Upper lobe of left lung (tissue), 6 donors: ENCODE results near the gene DPYSL3. TPM values are rescaled to one million over a fixed set of nuclear protein-coding genes. Genes with fewer than 3 reads are reported as not detected.

ENCODE experiments used
- ATAC-seq, 2 donors: fragments of 200-7000 bp; cut with Tn5 transposase; one replicate each; pipeline ENCODE4 v1.9.1; 2022; ENCODE audit warnings: mild to moderate bottlenecking in 2 of 2, moderate library complexity in 2 of 2; ENCODE audit not compliant: low FRiP score in 2 of 2
- DNase-seq, 2 donors: peaks; one replicate each; pipeline ENCODE4 v3.0.0-alpha.2; 2019 to 2020
- H3K27ac ChIP-seq, 4 donors: fragments of 200-600 bp; sonication (generic); one replicate each; pipeline ENCODE4 v1.5.1; 2016 to 2019
- H3K27me3 ChIP-seq, 4 donors: fragments of 200-600 bp; sonication (generic); one replicate each; pipeline ENCODE4 v1.5.1; 2017 to 2019
- H3K36me3 ChIP-seq, 4 donors: fragments of 200-600 bp; sonication (generic); one replicate each; pipeline ENCODE4 v1.5.1; 2016 to 2019
- H3K4me1 ChIP-seq, 4 donors: fragments of 200-600 bp; sonication (generic); one replicate each; pipeline ENCODE4 v1.5.1; 2018 to 2019
- H3K4me3 ChIP-seq, 4 donors: fragments of 200-600 bp; sonication (generic); one replicate each; pipeline ENCODE4 v1.5.1; 2017 to 2019; ENCODE audit warnings: mild to moderate bottlenecking in 2 of 4, moderate library complexity in 1 of 4
- H3K9me3 ChIP-seq, 4 donors: fragments of 200-600 bp; sonication (generic); one replicate each; pipeline ENCODE4 v1.5.1; 2018 to 2019
- EP300 ChIP-seq, 4 donors: sonication (generic); formaldehyde crosslinking; IDR thresholded peaks; one replicate each; pipeline ENCODE4 v1.5.1; 2017; ENCODE audit warnings: antibody characterized with exemption in 4 of 4, control low read depth in 2 of 4
- POLR2A ChIP-seq, 4 donors: fragments of 450-650 bp; IDR thresholded peaks; one replicate each; pipeline ENCODE4 v1.5.1; 2016 to 2017; ENCODE audit warnings: antibody characterized with exemption in 4 of 4, mild to moderate bottlenecking in 2 of 4
- POLR2AphosphoS5 ChIP-seq, 2 donors: sonication (generic); formaldehyde crosslinking; IDR thresholded peaks; one replicate each; pipeline ENCODE4 v1.5.1; 2017; ENCODE audit warnings: antibody characterized with exemption in 2 of 2
- WGBS, 2 donors: methylation state at CpG; one replicate each; pipeline ENCODE4 v1.1.5; 2017 to 2018; 5-methylcytosine and 5-hydroxymethylcytosine counted together
- total RNA-seq, 6 donors: library from RNA; depleted of rRNA in 4 of 6; stranded (reverse); fragments of >200 nt in 4 of 6; gene quantifications; one replicate each; pipeline versions ENCODE4 v1.1.0 to v1.2.1, GENCODE V29; 2016 to 2021
- TF ChIP-seq, protein P1 (sequence below), 6 experiments: fragments of 450-650 bp in 4 of 6; fragments of 200-600 bp in 2 of 6; sonication (generic) in 2 of 6; IDR thresholded peaks; one replicate each; pipeline ENCODE4 v1.5.1; 2016 to 2019; ENCODE audit warnings: antibody characterized with exemption in 6 of 6
- donor health status: DM: no; HTN: no; CAD: no; lungs with moderate emphysema.
- donor health status: DM: no; HTN: yes; CAD: no; lungs with severe emphysema.

Gene DPYSL3
- total RNA-seq, 6 donors from 2014 or later: 24.4 to 85.1 (median 40.6) TPM

DNA sequence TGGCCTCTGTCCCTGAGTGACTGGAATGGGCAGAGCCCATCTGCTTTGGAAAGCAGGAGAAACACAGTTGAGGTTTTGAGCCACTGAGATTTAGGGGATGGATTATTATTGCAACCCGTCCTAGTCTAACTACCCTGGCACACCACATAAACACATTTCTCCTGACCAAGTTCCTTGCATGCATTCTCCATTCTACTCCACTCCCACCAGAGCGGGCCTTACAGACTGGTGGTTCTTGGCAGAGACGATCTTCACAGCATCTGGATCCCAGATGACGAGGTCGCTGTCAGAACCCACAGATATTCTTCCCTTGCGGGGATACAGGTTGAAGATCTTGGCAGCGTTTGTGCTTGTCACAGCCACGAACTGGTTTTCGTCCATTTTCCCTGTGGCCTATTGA lies 111.0 kb downstream of the DPYSL3 start:
- no peak for DNase-seq
- WGBS, 2 donors: 94 to 96% methylated on average over 9 of the region's 9 CpGs

DNA sequence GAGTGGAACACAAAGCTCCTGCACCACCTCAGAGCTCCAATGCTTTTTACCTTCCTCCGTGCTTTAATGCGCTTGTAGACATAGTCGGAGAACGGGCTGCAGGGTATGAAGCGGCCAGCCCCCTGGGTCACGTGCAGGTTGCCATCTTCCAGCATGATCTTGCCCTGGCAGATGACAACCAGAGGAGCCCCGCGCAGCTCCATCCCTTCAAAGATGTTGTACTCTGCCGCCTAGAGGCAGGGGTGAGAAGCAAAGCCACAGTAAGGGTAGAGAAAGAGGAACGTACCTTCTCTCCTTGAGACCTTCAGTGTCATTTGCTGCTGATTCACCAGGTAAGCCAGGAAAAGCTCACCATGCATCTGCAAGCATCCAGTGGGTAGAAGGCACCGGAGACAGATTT lies 112.3 kb downstream of the DPYSL3 start:
- ATAC-seq: no peak
- Histone ChIP-seq H3K4me3 (no peak overlapping the region), H3K27me3 (no peaks in the 10 kb centered on the region), H3K9me3 (no peaks in the 10 kb centered on the region), H3K4me1 (no peaks in the 10 kb centered on the region), H3K36me3 (peaks cover 0 to 55% (median 13%) of the 10 kb centered on the region in 4 donors), H3K27ac (no peak overlapping the region)
- 88 to 99% methylated on average over 9 to 11 of the region's 11 CpGs for WGBS, 2 donors
- no peak for DNase-seq
- no peak for TF ChIP-seq POLR2AphosphoS5 (IDR thresholded peaks at IDR 0.05)

More for the DNA sequence above, 111.0 kb downstream of the DPYSL3 start:
- Histone ChIP-seq H3K27ac (no peak overlapping the region), H3K4me3 (no peak overlapping the region), H3K4me1 (peaks cover 0 to 7% (median 2%) of the 10 kb centered on the region in 4 donors), H3K9me3 (no peaks in the 10 kb centered on the region), H3K27me3 (no peaks in the 10 kb centered on the region), H3K36me3 (peaks cover 0 to 45% (median 13%) of the 10 kb centered on the region in 4 donors)
- no peak for TF ChIP-seq EP300 (IDR thresholded peaks at IDR 0.05)
- TF ChIP-seq, protein P1, sequence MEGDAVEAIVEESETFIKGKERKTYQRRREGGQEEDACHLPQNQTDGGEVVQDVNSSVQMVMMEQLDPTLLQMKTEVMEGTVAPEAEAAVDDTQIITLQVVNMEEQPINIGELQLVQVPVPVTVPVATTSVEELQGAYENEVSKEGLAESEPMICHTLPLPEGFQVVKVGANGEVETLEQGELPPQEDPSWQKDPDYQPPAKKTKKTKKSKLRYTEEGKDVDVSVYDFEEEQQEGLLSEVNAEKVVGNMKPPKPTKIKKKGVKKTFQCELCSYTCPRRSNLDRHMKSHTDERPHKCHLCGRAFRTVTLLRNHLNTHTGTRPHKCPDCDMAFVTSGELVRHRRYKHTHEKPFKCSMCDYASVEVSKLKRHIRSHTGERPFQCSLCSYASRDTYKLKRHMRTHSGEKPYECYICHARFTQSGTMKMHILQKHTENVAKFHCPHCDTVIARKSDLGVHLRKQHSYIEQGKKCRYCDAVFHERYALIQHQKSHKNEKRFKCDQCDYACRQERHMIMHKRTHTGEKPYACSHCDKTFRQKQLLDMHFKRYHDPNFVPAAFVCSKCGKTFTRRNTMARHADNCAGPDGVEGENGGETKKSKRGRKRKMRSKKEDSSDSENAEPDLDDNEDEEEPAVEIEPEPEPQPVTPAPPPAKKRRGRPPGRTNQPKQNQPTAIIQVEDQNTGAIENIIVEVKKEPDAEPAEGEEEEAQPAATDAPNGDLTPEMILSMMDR (IDR thresholded peaks at IDR 0.05): no peak
- TF ChIP-seq POLR2A (IDR thresholded peaks at IDR 0.05): no peak
- no peak for TF ChIP-seq POLR2AphosphoS5 (IDR thresholded peaks at IDR 0.05)
- no peak for ATAC-seq

DNA sequence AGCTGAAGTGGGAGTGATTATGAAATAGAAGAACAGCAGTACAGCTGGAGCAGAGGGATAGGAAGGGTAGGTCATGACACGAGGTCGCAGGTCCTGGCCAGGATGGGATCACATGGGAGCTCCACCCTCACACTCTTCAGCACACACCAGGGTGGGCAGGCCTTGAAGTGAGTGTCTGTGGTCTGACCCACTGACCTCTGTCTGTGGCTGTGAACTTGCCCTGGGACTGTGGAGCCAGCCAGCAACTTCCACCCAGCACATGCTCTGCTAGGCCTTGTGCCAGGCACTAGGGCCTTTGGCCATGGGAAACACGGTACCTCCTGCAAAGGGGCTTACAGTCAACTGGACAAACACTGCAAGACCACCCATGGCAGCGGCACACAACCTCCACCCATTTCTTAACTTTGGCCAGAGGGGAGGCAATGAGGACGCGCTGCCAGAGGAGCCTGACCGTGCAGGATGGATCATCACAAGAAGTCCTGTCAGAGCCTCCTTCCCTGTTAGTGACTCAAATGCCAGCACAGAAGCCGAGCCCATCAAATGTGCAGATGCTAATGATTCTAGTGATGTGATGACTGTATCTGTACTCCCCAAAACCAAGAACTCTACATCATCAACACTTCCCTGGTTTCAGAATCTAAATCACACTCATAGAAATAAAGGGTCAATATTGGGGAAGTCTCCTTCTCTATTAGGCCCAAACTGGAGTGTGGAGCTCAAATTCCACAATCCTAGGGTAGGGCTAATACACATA lies 113.6 kb downstream of the DPYSL3 start:
- Histone ChIP-seq H3K36me3 (peaks cover 0 to 55% (median 15%) of the 10 kb centered on the region in 4 donors), H3K27me3 (no peaks in the 10 kb centered on the region), H3K9me3 (no peaks in the 10 kb centered on the region), H3K27ac (peak overlapping the region in 1 of 4 donors; percentile 11), H3K4me3 (no peak overlapping the region), H3K4me1 (no peaks in the 10 kb centered on the region)
- TF ChIP-seq, protein P1 (IDR thresholded peaks at IDR 0.05): no peak
- peak; percentile 23 to 78 for TF ChIP-seq POLR2AphosphoS5 (IDR thresholded peaks at IDR 0.05)
- TF ChIP-seq EP300 (IDR thresholded peaks at IDR 0.05): peak in 1 of 4 donors; percentile 50
- no peak for TF ChIP-seq POLR2A (IDR thresholded peaks at IDR 0.05)
- DNase-seq: peak in 1 of 2 donors; percentile 50
- WGBS, 2 donors: 52 to 86% methylated on average over 8 of the region's 8 CpGs
- ATAC-seq: peak; percentile 83 to 88

DNA sequence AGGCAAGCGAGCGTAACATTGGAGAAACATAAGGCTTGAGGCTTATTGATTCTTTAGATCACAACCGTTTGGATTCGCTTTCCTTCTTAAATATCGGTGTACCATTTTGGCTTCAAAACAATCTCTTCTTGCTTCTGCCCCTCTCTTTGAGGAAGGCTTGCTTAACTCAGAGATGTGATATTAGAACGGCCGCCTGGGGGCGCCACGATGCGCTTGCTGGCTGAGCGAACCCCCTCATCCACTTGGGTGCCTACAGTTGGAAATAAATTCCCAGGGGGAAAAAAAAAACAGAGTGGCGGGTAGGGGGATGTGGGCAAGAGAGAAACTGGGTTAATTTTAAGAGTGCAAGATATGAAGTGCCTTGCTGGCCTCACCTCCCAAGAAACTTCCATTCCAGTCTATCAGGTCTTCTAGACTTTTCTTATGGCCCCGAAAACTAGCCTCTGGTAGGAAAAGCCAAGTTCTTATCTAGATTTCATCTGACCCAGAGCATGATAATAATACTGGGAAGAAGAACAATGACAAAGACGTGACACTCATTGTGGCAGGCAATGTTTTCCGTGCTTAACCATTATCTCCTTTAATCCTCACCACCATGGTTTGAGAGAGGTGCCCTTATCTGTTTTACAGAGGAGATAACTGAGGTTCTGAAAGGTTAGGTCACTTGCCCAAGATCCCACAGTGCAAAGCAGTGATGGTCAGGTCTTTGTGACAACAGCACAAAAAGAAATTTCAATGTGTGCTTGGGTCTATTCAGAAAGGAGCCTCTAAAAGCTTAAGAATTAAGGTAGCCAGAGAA lies 115.8 kb downstream of the DPYSL3 start:
- H3K4me3 ChIP-seq: no peak overlapping the region
- peak in 1 of 2 donors; percentile 52 for DNase-seq
- no peaks in the 10 kb centered on the region for H3K9me3 ChIP-seq
- peaks cover 0 to 41% (median 12%) of the 10 kb centered on the region in 4 donors for H3K36me3 ChIP-seq
- 82 to 86% methylated on average over 15 of the region's 15 CpGs for WGBS, 2 donors
- no peaks in the 10 kb centered on the region for H3K27me3 ChIP-seq
- no peaks in the 10 kb centered on the region for H3K4me1 ChIP-seq
- TF ChIP-seq EP300 (IDR thresholded peaks at IDR 0.05): no peak
- TF ChIP-seq, protein P1 (IDR thresholded peaks at IDR 0.05): peak in 1 of 6 experiments; percentile 2
- TF ChIP-seq POLR2AphosphoS5 (IDR thresholded peaks at IDR 0.05): no peak
- no peak overlapping the region for H3K27ac ChIP-seq
- no peak for ATAC-seq

DNA sequence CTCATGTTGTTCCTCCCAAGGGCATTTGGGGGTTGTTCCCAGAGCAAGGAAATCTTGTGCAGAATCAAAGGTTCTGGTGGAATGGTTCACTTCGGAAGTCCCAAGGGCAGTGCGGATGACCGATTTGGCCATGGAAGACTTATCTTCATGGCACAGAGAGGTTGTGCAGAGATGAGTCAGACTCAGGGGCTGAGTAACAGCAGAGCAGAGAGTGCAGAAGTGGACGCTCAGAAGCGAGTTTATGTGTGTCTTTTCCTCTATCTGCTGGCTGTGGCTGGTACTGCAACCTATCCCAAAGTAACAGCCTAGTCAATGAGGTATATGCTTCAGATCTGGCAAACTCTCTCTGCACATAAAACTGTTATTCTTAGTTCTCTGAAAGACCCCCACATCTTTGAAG lies 118.1 kb downstream of the DPYSL3 start:
- no peaks in the 10 kb centered on the region for H3K27me3 ChIP-seq
- H3K36me3 ChIP-seq: peaks cover 0 to 21% (median 5%) of the 10 kb centered on the region in 4 donors
- no peaks in the 10 kb centered on the region for H3K4me1 ChIP-seq
- H3K9me3 ChIP-seq: no peaks in the 10 kb centered on the region
- TF ChIP-seq, protein P1 (IDR thresholded peaks at IDR 0.05): peak; percentile 25 to 56 (median 52)
- no peak for TF ChIP-seq POLR2A (IDR thresholded peaks at IDR 0.05)
- no peak for TF ChIP-seq POLR2AphosphoS5 (IDR thresholded peaks at IDR 0.05)
- TF ChIP-seq EP300 (IDR thresholded peaks at IDR 0.05): no peak
- H3K4me3 ChIP-seq: no peak overlapping the region
- no peak overlapping the region for H3K27ac ChIP-seq
- ATAC-seq: peak in 1 of 2 donors; percentile 81
- DNase-seq: no peak
- 69 to 70% methylated on average over 5 of the region's 5 CpGs for WGBS, 2 donors
